ENCODE results near the gene BCKDHA. TPM values are rescaled to one million over a fixed set of nuclear protein-coding genes. Genes with fewer than 3 reads are reported as not detected.
"Not testable (repeated sequence)": the region's sequence is repeated elsewhere in the genome, so short reads cannot be mapped to it uniquely, and the experiment has no call there.

Gene BCKDHA
- total RNA-seq, 1 donor from 2014 or later = 16.3 TPM

GRCh38 chr19:41452584-41453275, 55.1 kb downstream of the BCKDHA start:
- Mint-ChIP-seq H3K27ac (no peak overlapping the region), H3K36me3 (ENCODE audit: insufficient read depth) (no peaks in the 10 kb centered on the region), H3K9me3 (ENCODE audit: low read depth) (peaks cover 6% of the 10 kb centered on the region), H3K27me3 (peaks cover 21% of the 10 kb centered on the region), H3K4me1 (ENCODE audit: low read depth) (peaks cover 2% of the 10 kb centered on the region), H3K4me3 (ENCODE audit: low read depth) (no peak overlapping the region)
- DNase-seq (ENCODE audit: low spot score, unreplicated experiment) = no peak
- no peak for TF ChIP-seq CTCF (IDR thresholded peaks at IDR 0.05; ENCODE audit: unreplicated experiment)

- H3K4me3 Mint-ChIP-seq (ENCODE audit: low read depth) = no peak overlapping the region
- H3K9me3 Mint-ChIP-seq (ENCODE audit: low read depth) = peaks cover 6% of the 10 kb centered on the region
- H3K36me3 Mint-ChIP-seq (ENCODE audit: insufficient read depth) = no peaks in the 10 kb centered on the region
- no peak for DNase-seq (ENCODE audit: low spot score, unreplicated experiment)
- TF ChIP-seq CTCF (IDR thresholded peaks at IDR 0.05; ENCODE audit: unreplicated experiment) = no peak
- no peak overlapping the region for H3K27ac Mint-ChIP-seq
- H3K27me3 Mint-ChIP-seq = peaks cover 8% of the 10 kb centered on the region
- no peaks in the 10 kb centered on the region for H3K4me1 Mint-ChIP-seq (ENCODE audit: low read depth)
Observed at GRCh38 chr19:41455936-41456335, 58.3 kb downstream of the BCKDHA start.

DNA sequence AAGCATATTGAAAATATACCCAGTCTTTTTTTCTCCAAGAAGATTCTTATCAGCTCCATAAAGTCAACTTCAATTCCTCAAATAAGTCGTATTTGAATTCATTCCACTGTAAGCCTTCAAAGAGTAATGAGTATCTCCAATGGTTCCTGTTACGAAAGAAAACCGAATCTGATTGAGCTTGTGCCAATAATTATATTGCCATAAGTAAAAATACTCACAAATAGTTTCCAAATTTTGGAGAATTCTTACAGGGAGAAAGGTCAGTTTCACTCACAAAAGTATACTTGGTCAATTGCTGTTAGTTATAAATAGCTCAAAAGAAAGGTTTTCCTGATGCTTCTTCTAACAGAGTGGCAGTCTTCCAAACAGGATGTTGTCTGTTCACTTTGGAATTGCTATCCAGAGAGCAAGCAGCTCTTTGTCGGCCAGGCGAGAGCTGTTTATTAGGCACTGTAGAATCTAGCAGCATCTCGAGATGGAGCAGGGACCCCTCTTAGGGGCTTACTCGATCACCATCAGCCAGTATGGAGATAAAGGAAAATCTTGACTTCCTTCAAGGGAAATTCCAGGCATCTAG, 58.8 kb downstream of the BCKDHA start:
- Mint-ChIP-seq H3K36me3 (ENCODE audit: insufficient read depth) (no peaks in the 10 kb centered on the region), H3K27ac (no peak overlapping the region), H3K27me3 (peaks cover 8% of the 10 kb centered on the region), H3K9me3 (ENCODE audit: low read depth) (peaks cover 6% of the 10 kb centered on the region), H3K4me3 (ENCODE audit: low read depth) (no peak overlapping the region), H3K4me1 (ENCODE audit: low read depth) (no peaks in the 10 kb centered on the region)
- TF ChIP-seq CTCF (IDR thresholded peaks at IDR 0.05; ENCODE audit: unreplicated experiment) = no peak
- DNase-seq (ENCODE audit: low spot score, unreplicated experiment) = no peak

GRCh38 chr19:41457241-41457640, 59.6 kb downstream of the BCKDHA start:
- TF ChIP-seq CTCF (IDR thresholded peaks at IDR 0.05; ENCODE audit: unreplicated experiment) = no peak
- DNase-seq (ENCODE audit: low spot score, unreplicated experiment) = no peak
- Mint-ChIP-seq H3K9me3 (ENCODE audit: low read depth) (peaks cover 9% of the 10 kb centered on the region), H3K27ac (no peak overlapping the region), H3K27me3 (peaks cover 8% of the 10 kb centered on the region), H3K4me1 (ENCODE audit: low read depth) (no peaks in the 10 kb centered on the region), H3K36me3 (ENCODE audit: insufficient read depth) (no peaks in the 10 kb centered on the region), H3K4me3 (ENCODE audit: low read depth) (no peak overlapping the region)

DNA sequence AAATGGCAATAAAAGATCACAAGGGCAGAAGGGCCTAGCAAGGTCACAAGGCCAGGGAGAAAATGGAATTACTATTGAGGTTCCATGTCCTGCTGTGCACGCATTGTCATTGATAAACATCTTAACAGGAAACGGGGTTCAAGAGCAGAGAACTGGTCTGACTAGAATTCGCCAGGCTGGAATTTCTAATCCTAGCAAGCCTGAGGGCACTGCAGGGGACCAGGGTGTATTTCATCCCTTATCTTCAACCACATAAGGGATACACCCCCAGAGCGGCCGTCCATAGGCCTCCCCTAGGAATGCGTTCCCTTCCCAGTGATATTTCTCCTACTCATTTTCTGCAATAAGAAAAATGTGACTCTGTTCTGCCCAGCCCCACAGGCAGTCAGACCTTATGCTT, 64.9 kb downstream of the BCKDHA start:
- H3K36me3 Mint-ChIP-seq (ENCODE audit: insufficient read depth) = no peaks in the 10 kb centered on the region
- no peak overlapping the region for H3K4me3 Mint-ChIP-seq (ENCODE audit: low read depth)
- no peak overlapping the region for H3K27ac Mint-ChIP-seq
- peaks cover 39% of the 10 kb centered on the region for H3K9me3 Mint-ChIP-seq (ENCODE audit: low read depth)
- no peak for TF ChIP-seq CTCF (IDR thresholded peaks at IDR 0.05; ENCODE audit: unreplicated experiment)
- no peak for DNase-seq (ENCODE audit: low spot score, unreplicated experiment)
- no peaks in the 10 kb centered on the region for H3K27me3 Mint-ChIP-seq
- H3K4me1 Mint-ChIP-seq (ENCODE audit: low read depth) = no peaks in the 10 kb centered on the region

DNA sequence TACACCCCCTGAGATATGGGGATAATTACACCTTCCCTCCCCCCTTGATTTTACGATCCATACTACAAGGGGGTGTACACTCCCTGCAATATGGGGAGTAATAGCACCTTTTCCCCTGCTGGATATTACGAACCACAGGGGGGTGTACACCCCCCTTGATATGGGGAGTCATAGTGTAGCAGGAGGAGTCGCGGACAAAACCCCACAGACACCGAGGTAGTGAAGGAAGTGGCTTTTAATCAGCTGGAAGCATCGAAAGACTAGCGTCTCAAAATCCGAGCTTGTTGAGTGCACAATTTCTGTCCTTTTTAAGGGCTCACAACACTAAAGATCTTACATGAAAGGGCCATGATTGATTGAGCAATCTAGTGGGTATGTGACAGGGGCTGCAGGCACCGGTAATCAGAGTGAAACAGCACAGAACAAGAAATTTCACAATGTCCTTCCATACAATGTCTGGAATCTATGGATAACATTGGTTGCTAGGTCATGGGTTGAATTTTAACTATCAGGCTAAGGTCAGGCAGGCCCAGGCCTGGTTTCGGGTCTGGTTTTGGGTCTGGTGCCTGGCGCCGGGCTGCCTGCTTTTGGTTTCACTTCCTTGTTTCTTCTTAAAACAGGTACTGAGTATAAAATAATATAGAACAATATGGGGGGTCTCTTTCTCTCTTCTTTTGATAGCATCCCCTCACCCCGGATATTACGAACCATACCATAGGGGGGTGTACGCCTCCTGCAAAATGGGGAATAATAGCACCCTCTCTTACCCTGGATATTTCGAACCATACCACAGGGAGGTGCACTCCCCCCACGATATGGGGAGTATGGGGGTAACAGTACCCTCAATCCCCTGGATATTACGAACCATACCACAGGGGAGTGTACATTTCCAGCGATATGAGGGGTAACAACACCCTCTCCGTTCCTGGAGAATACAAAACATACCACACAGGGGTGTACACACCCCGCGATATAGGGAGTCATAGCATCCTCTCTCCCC, 65.9 kb downstream of the BCKDHA start:
- not testable (repeated sequence) for DNase-seq (ENCODE audit: low spot score, unreplicated experiment); H3K36me3 Mint-ChIP-seq (ENCODE audit: insufficient read depth); H3K4me1 Mint-ChIP-seq (ENCODE audit: low read depth); H3K27ac Mint-ChIP-seq; H3K4me3 Mint-ChIP-seq (ENCODE audit: low read depth); H3K27me3 Mint-ChIP-seq
- peaks cover 40% of the 10 kb centered on the region for H3K9me3 Mint-ChIP-seq (ENCODE audit: low read depth)

Data from progenitor cell of endocrine pancreas (in vitro differentiated cells).